Lung (tissue), 12 donors: ENCODE results near the gene SACS. TPM values are rescaled to one million over a fixed set of nuclear protein-coding genes. Genes with fewer than 3 reads are reported as not detected.

Source experiments
- ATAC-seq: fragments of 200-7000 bp; cut with Tn5 transposase; one replicate; pipeline ENCODE4 v1.9.1; 2020; ENCODE audit warnings: moderate number of reproducible peaks; ENCODE audit not compliant: insufficient read depth, low FRiP score
- DNase-seq, 3 donors: peaks; one replicate each; pipeline ENCODE4 v3.0.0-alpha.2; 2013 to 2017
- H3K27ac ChIP-seq, 2 donors: one replicate each; pipeline ENCODE4 v1.5.1; 2013; ENCODE audit warnings: mild to moderate bottlenecking in 2 of 2, moderate library complexity in 2 of 2, control low read depth in 1 of 2, inconsistent platforms in 1 of 2, low read depth in 1 of 2, low read length in 1 of 2
- H3K27me3 ChIP-seq, 3 donors: one replicate each; pipeline ENCODE4 v1.5.1; 2013; ENCODE audit warnings: low read length in 2 of 3; ENCODE audit not compliant: control insufficient read depth in 3 of 3, insufficient read depth in 3 of 3
- H3K36me3 ChIP-seq, 4 donors: one replicate each; pipeline ENCODE4 v1.5.1; 2013; ENCODE audit warnings: low read length in 4 of 4, mild to moderate bottlenecking in 1 of 4, moderate library complexity in 1 of 4; ENCODE audit not compliant: control insufficient read depth in 4 of 4, insufficient read depth in 4 of 4
- H3K4me1 ChIP-seq, 5 donors: one replicate each; pipeline ENCODE4 v1.5.1; 2013; ENCODE audit warnings: low read length in 5 of 5, mild to moderate bottlenecking in 2 of 5, moderate library complexity in 1 of 5; ENCODE audit not compliant: control insufficient read depth in 5 of 5, insufficient read depth in 5 of 5
- H3K4me3 ChIP-seq: one replicate; pipeline ENCODE4 v1.5.1; 2013; ENCODE audit warnings: mild to moderate bottlenecking, control low read depth, moderate library complexity
- H3K9ac ChIP-seq, 2 donors: one replicate each; pipeline ENCODE4 v1.5.1; 2013; ENCODE audit warnings: low read length in 2 of 2, control low read depth in 1 of 2; ENCODE audit not compliant: insufficient read depth in 1 of 2
- H3K9me3 ChIP-seq, 4 donors: one replicate each; pipeline ENCODE4 v1.5.1; 2013; ENCODE audit warnings: low read length in 3 of 4, mild to moderate bottlenecking in 1 of 4, moderate library complexity in 1 of 4; ENCODE audit not compliant: control insufficient read depth in 4 of 4, insufficient read depth in 3 of 4
- WGBS, 2 donors: extraction: QIAGEN DNeasy Blood & Tissue Kit; methylation state at CpG; one replicate each; pipeline ENCODE4 v1.1.7; 2013; 5-methylcytosine and 5-hydroxymethylcytosine counted together
- polyA plus RNA-seq, 2 donors: library from polyadenylated mRNA; stranded (reverse); fragments of 200-250 nt; gene quantifications; one replicate each; pipeline ENCODE4 v1.2.1, GENCODE V29; 2013
- total RNA-seq, 2 donors: library from RNA; depleted of rRNA in 1 of 2; stranded (reverse); fragments of >200 nt in 1 of 2; gene quantifications; one replicate each; pipeline ENCODE4 v1.2.1, GENCODE V29; 2014 to 2021
- TF ChIP-seq, protein P1 (sequence below): IDR thresholded peaks from 2 replicates; pipeline ENCODE4 v1.5.1; 2012; ENCODE audit warnings: mild to moderate bottlenecking; ENCODE audit errors: control extremely low read depth, extremely low read depth
- donor health status: control.
- donor health status: control.
- donor health status: Bipolar disorder and iron deficiency.
- donor health status: healthy.
- donor health status: DM: yes; HTN: yes; CAD: no.

Gene SACS
- total and polyA plus RNA-seq, 4 donors: 2.5 to 21.7 (median 7.0) TPM

DNA sequence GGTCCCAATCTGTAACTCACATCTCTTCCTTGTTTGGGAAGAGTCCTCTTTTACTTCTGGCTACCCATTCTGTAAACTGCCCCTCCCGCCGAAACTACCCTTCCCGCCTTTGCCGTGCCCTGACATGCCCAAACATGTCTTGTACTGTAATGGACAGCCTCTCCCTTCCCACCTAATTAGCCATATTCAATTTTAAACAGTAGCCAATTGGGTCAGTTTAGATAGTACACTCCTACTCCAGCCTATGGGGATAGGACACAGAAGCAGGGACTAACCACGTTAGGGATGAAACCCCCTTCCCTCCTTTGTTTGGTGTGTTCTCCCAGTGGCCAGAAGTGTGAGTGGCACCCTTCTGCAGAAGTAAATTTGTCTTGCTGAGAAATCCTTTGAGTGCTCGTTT is 34.2 kb downstream of the SACS start:
- Histone ChIP-seq H3K4me1 (no peaks in the 10 kb centered on the region), H3K27me3 (no peaks in the 10 kb centered on the region), H3K27ac (no peak overlapping the region), H3K9me3 (no peaks in the 10 kb centered on the region), H3K36me3 (no peaks in the 10 kb centered on the region), H3K9ac (no peak overlapping the region), H3K4me3 (no peak overlapping the region)
- ATAC-seq (no peak), DNase-seq (no peak)
- TF ChIP-seq, protein P1, sequence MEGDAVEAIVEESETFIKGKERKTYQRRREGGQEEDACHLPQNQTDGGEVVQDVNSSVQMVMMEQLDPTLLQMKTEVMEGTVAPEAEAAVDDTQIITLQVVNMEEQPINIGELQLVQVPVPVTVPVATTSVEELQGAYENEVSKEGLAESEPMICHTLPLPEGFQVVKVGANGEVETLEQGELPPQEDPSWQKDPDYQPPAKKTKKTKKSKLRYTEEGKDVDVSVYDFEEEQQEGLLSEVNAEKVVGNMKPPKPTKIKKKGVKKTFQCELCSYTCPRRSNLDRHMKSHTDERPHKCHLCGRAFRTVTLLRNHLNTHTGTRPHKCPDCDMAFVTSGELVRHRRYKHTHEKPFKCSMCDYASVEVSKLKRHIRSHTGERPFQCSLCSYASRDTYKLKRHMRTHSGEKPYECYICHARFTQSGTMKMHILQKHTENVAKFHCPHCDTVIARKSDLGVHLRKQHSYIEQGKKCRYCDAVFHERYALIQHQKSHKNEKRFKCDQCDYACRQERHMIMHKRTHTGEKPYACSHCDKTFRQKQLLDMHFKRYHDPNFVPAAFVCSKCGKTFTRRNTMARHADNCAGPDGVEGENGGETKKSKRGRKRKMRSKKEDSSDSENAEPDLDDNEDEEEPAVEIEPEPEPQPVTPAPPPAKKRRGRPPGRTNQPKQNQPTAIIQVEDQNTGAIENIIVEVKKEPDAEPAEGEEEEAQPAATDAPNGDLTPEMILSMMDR: no peak
- WGBS, 2 donors: 76 to 84% methylated on average over 6 of the region's 6 CpGs

DNA sequence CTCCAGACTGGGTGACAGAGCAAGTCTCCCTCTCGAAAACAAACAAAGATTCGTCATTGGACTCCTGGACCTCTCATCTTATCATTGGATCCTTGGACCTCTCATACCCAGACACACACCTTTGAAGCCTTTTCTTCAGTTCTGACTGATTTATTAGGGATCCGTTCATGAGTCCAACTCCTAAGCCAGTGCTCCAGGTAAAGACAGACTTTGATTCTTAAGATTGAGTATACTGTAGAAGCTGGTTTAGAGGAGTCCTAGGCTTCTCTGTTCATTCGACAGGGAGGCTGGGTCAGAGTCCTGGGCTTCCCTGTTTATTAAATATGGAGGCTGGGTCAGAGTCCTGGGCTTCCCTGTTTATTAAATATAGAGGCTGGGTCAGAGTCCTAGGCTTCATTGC is 38.7 kb downstream of the SACS start:
- Histone ChIP-seq H3K4me1 (peaks cover 0 to 2% (median 0%) of the 10 kb centered on the region in 5 donors), H3K27me3 (no peaks in the 10 kb centered on the region), H3K9ac (no peak overlapping the region), H3K27ac (no peak overlapping the region), H3K4me3 (no peak overlapping the region), H3K36me3 (no peaks in the 10 kb centered on the region), H3K9me3 (no peaks in the 10 kb centered on the region)
- WGBS, 2 donors: 92 to 93% methylated on average over 4 of the region's 4 CpGs
- DNase-seq: no peak
- TF ChIP-seq, protein P1: no peak
- ATAC-seq: no peak

GRCh38 chr13:23392925-23393645 is 40.4 kb downstream of the SACS start:
- no peak overlapping the region for H3K9ac ChIP-seq
- ATAC-seq (no peak), DNase-seq (no peak)
- H3K9me3 ChIP-seq: no peaks in the 10 kb centered on the region
- no peaks in the 10 kb centered on the region for H3K36me3 ChIP-seq
- TF ChIP-seq, protein P1: no peak
- H3K27me3 ChIP-seq: no peaks in the 10 kb centered on the region
- 89% methylated on average over 9 of the region's 9 CpGs for WGBS, 2 donors
- H3K4me3 ChIP-seq: no peak overlapping the region
- peaks cover 0 to 2% (median 0%) of the 10 kb centered on the region in 5 donors for H3K4me1 ChIP-seq
- H3K27ac ChIP-seq: no peak overlapping the region

- H3K36me3 ChIP-seq: no peaks in the 10 kb centered on the region
- WGBS, 2 donors: 74 to 87% methylated on average over 3 of the region's 3 CpGs
- ATAC-seq (no peak), DNase-seq (no peak)
- TF ChIP-seq, protein P1: no peak
- H3K4me1 ChIP-seq: peaks cover 0 to 2% (median 0%) of the 10 kb centered on the region in 5 donors
- H3K9ac ChIP-seq: no peak overlapping the region
- no peak overlapping the region for H3K4me3 ChIP-seq
- H3K27me3 ChIP-seq: no peaks in the 10 kb centered on the region
- no peak overlapping the region for H3K27ac ChIP-seq
- H3K9me3 ChIP-seq: no peaks in the 10 kb centered on the region
Observed at GRCh38 chr13:23392313-23392712, 41.2 kb downstream of the SACS start.
